IMR-90 (cell line): Measurements from ENCODE around the gene MCTP1. TPM values are rescaled to one million over a fixed set of nuclear protein-coding genes. Genes with fewer than 3 reads are reported as not detected.

ENCODE experiments used
- ATAC-seq: fragments of 200-7000 bp; cut with Tn5 transposase; 2 replicates; pipeline ENCODE4 v1.9.1; 2020; ENCODE audit warnings: low read depth, mild to moderate bottlenecking, moderate library complexity
- BruUV-seq: library from RNA; stranded (reverse); fragments of 400-500 nt; replicated peaks from 2 replicates; lab custom pipeline; 2021; lab: Mats Ljungman, UMichigan
- CTCF ChIA-PET: fragments of 300-600 bp; formaldehyde crosslinking; extraction: SDS; loops from one replicate; lab custom pipeline; 2021; ENCODE audit warnings: antibody characterized with exemption; lab: Yijun Ruan, JAX
- POLR2A ChIA-PET: fragments of 300-600 bp; sonication (Branson Sonifier 250); formaldehyde crosslinking; loops from one replicate; lab custom pipeline; 2022; ENCODE audit warnings: antibody characterized with exemption; ENCODE audit not compliant: unreplicated experiment; lab: Charles Lee
- DNase-seq: peaks from one replicate; pipeline ENCODE4 v3.0.0; 2013
- H2AFZ ChIP-seq: replicated peaks from 2 replicates; pipeline ENCODE3; 2013; ENCODE audit warnings: low read length, mild to moderate bottlenecking; ENCODE audit not compliant: poor library complexity
- H2AK5ac ChIP-seq: 2 replicates; pipeline ENCODE4 v1.6.1; 2013; ENCODE audit warnings: low read depth, low read length, inconsistent platforms
- H2AK9ac ChIP-seq: replicated peaks from 2 replicates; pipeline ENCODE3; 2013; ENCODE audit warnings: mild to moderate bottlenecking, low read depth, low read length, moderate library complexity; ENCODE audit not compliant: poor library complexity
- H2BK120ac ChIP-seq: 2 replicates; pipeline ENCODE4 v1.6.1; 2013; ENCODE audit warnings: low read depth, low read length, inconsistent platforms
- H2BK15ac ChIP-seq: 3 replicates; pipeline ENCODE4 v1.6.1; 2013; ENCODE audit warnings: low read depth, low read length, inconsistent platforms
- H2BK20ac ChIP-seq: 2 replicates; pipeline ENCODE4 v1.6.1; 2013; ENCODE audit warnings: low read depth, mild to moderate bottlenecking, inconsistent platforms, low read length, moderate library complexity
- H2BK5ac ChIP-seq: 2 replicates; pipeline ENCODE4 v1.6.1; 2013; ENCODE audit warnings: mild to moderate bottlenecking, low read depth, low read length, inconsistent platforms; ENCODE audit not compliant: poor library complexity, severe bottlenecking
- H3K14ac ChIP-seq: replicated peaks from 2 replicates; pipeline ENCODE4 v1.6.1; 2013; ENCODE audit warnings: low read depth, low read length, inconsistent platforms
- H3K18ac ChIP-seq: 2 replicates; pipeline ENCODE4 v1.6.1; 2013; ENCODE audit warnings: low read depth, low read length, control low read depth
- H3K23ac ChIP-seq: 2 replicates; pipeline ENCODE4 v1.6.1; 2013; ENCODE audit warnings: low read depth, low read length, inconsistent platforms
- H3K27ac ChIP-seq: 2 replicates; pipeline ENCODE4 v1.5.1; 2013; ENCODE audit warnings: mild to moderate bottlenecking, control low read depth, low read length; ENCODE audit not compliant: insufficient read depth
- H3K27me3 ChIP-seq: 2 replicates; pipeline ENCODE4 v1.6.1; 2013; ENCODE audit warnings: low read length; ENCODE audit not compliant: control insufficient read depth, insufficient read depth
- H3K36me3 ChIP-seq: 2 replicates; pipeline ENCODE4 v1.6.1; 2013; ENCODE audit warnings: low read length, mixed read lengths; ENCODE audit not compliant: control insufficient read depth, insufficient read depth
- H3K4ac ChIP-seq: 2 replicates; pipeline ENCODE4 v1.6.1; 2013; ENCODE audit warnings: low read depth, low read length, inconsistent platforms
- H3K4me1 ChIP-seq: 2 replicates; pipeline ENCODE4 v1.6.1; 2013; ENCODE audit warnings: low read length, mixed read lengths; ENCODE audit not compliant: control insufficient read depth, insufficient read depth
- H3K4me2 ChIP-seq: 2 replicates; pipeline ENCODE4 v1.6.1; 2013; ENCODE audit warnings: low read depth, mild to moderate bottlenecking, control low read depth, low read length, moderate library complexity
- H3K4me3 ChIP-seq: 2 replicates; pipeline ENCODE4 v1.5.1; 2013; ENCODE audit warnings: low read depth, mild to moderate bottlenecking, control low read depth, low read length, moderate library complexity; ENCODE audit not compliant: insufficient read depth
- H3K56ac ChIP-seq: 2 replicates; pipeline ENCODE4 v1.6.1; 2013; ENCODE audit warnings: low read length, inconsistent platforms; ENCODE audit not compliant: insufficient read depth; ENCODE audit errors: extremely low read depth
- H3K79me1 ChIP-seq, 2 experiments: 2 replicates each; pipeline ENCODE4 v1.6.1; 2013; ENCODE audit warnings: low read length in 2 of 2, inconsistent platforms in 1 of 2, low read depth in 1 of 2
- H3K9ac ChIP-seq: 2 replicates; pipeline ENCODE4 v1.6.1; 2013; ENCODE audit warnings: low read depth, low read length, control low read depth
- H3K9me1 ChIP-seq: 2 replicates; pipeline ENCODE4 v1.6.1; 2013; ENCODE audit warnings: low read length, inconsistent platforms; ENCODE audit not compliant: insufficient read depth
- H3K9me3 ChIP-seq: 2 replicates; pipeline ENCODE4 v1.6.1; 2013; ENCODE audit warnings: low read length; ENCODE audit not compliant: control insufficient read depth, insufficient read depth
- H4K20me1 ChIP-seq: 2 replicates; pipeline ENCODE4 v1.6.1; 2013; ENCODE audit warnings: low read length, inconsistent platforms; ENCODE audit not compliant: insufficient read depth
- H4K5ac ChIP-seq: 2 replicates; pipeline ENCODE4 v1.6.1; 2013; ENCODE audit warnings: mild to moderate bottlenecking, low read depth, low read length, control low read depth
- H4K8ac ChIP-seq, 2 experiments: 2 replicates each; pipeline ENCODE4 v1.6.1; 2013; ENCODE audit warnings: low read depth in 2 of 2, low read length in 2 of 2, control low read depth in 1 of 2, inconsistent platforms in 1 of 2
- H4K91ac ChIP-seq: 2 replicates; pipeline ENCODE4 v1.6.1; 2013; ENCODE audit warnings: low read depth, low read length, inconsistent platforms; ENCODE audit not compliant: insufficient read depth
- BHLHE40 ChIP-seq: fragments of 150-350 bp; IDR thresholded peaks from 2 replicates; pipeline ENCODE4 v1.6.1; 2016; ENCODE audit warnings: mild to moderate bottlenecking, low read depth, low read length
- WGBS, 2 experiments: methylation state at CpG; one replicate each; pipeline versions ENCODE4 v1.1.5 to v1.1.7; 2013; ENCODE audit warnings: missing lambda C conversion rate in 2 of 2; ENCODE audit not compliant: insufficient read length in 1 of 2; ENCODE audit errors: extremely low coverage in 2 of 2; 5-methylcytosine and 5-hydroxymethylcytosine counted together
- dilution Hi-C: fragments of 300-500 bp; cut with HindIII; formaldehyde crosslinking; loops from one replicate; pipeline ENCODE4 v1.14.3; 2018; ENCODE audit warnings: low sequenced_read_pairs; ENCODE audit not compliant: unreplicated experiment
- in situ Hi-C: fragments of 300-500 bp; cut with MboI; formaldehyde crosslinking; loops from 3 replicates; pipeline ENCODE4 v1.14.3; 2019; ENCODE audit warnings: low sequenced_read_pairs, inconsistent platforms, mixed read lengths
- intact Hi-C: fragments of 100-400 bp; cut with micrococcal nuclease; formaldehyde crosslinking; loops from 2 replicates; pipeline ENCODE4 v1.10.0; 2022
- polyA plus RNA-seq, 3 experiments: library from polyadenylated mRNA; depleted of rRNA; stranded (reverse); fragments of >200 nt; gene quantifications; 2 replicates each; pipeline ENCODE4 v1.2.3, GENCODE V29; 2012; ENCODE audit warnings: low replicate concordance in 1 of 3
- total RNA-seq: library from RNA; depleted of rRNA; stranded (reverse); fragments of >200 nt; gene quantifications from 2 replicates; pipeline ENCODE4 v1.2.3, GENCODE V29; 2012

The MCTP1 gene
- total and polyA plus RNA-seq, 2 of the 4 experiments (the other 2 are of a cell fraction), result 0.21 TPM; not detected in 1

DNA sequence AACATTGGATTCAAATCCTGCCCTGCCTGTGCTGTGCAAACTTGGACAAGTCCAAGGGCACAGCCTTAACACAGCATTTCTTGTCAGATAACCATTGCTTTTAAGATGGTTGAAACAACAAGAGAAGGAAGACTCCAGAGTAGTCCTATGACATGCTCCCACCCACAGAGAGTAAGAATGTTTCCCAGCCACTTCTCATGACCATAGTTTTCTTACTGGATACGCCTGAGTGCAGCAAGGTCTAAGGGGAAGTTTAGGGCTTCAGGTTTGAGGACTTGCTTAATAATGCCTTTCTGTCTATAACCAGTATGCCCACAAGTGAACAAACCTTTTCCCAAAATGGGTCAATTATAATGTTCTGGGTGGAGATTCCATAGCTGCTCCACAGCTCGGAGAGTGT, 540.0 kb downstream of the MCTP1 start:
- H4K8ac ChIP-seq, result no peak overlapping the region
- H2BK5ac ChIP-seq, result no peak overlapping the region
- no peak overlapping the region for H3K4ac ChIP-seq
- no peak overlapping the region for H3K18ac ChIP-seq
- no peaks in the 10 kb centered on the region for H3K79me1 ChIP-seq
- in situ Hi-C loops, result no loop called here
- no peak overlapping the region for H2AFZ ChIP-seq
- H3K27ac ChIP-seq, result no peak overlapping the region
- no peak overlapping the region for H3K14ac ChIP-seq
- H3K36me3 ChIP-seq, result no peaks in the 10 kb centered on the region
- dilution Hi-C loops, result no loop called here
- ChIA-PET CTCF (no interaction called here), POLR2A (no interaction called here)
- no peaks in the 10 kb centered on the region for H3K4me1 ChIP-seq
- intact Hi-C loops, result no loop called here
- H2BK120ac ChIP-seq, result no peak overlapping the region
- no peak overlapping the region for H2AK9ac ChIP-seq
- no peak for TF ChIP-seq BHLHE40
- H3K4me3 ChIP-seq, result no peak overlapping the region
- no peak overlapping the region for H2BK15ac ChIP-seq
- WGBS, 2 experiments, result no CpG with 5 or more reads among the region's 2 CpGs
- no peaks in the 10 kb centered on the region for H3K9me1 ChIP-seq
- no peak overlapping the region for H2BK20ac ChIP-seq
- no peaks in the 10 kb centered on the region for H3K9me3 ChIP-seq
- DNase-seq, result no peak
- no peak overlapping the region for H2AK5ac ChIP-seq
- H3K27me3 ChIP-seq, result no peaks in the 10 kb centered on the region
- BruUV-seq, result no TSS peak
- no peak overlapping the region for H3K23ac ChIP-seq
- H4K5ac ChIP-seq, result no peak overlapping the region
- no peaks in the 10 kb centered on the region for H4K20me1 ChIP-seq
- no peak overlapping the region for H3K9ac ChIP-seq
- no peak overlapping the region for H4K91ac ChIP-seq
- no peak for ATAC-seq
- H3K4me2 ChIP-seq, result no peak overlapping the region
- no peak overlapping the region for H3K56ac ChIP-seq
